GM12878 (cell line): Measurements from ENCODE around the gene RCAN2. TPM values are rescaled to one million over a fixed set of nuclear protein-coding genes. Genes with fewer than 3 reads are reported as not detected.

Experiments
- ATAC-seq: fragments of 200-7000 bp; cut with Tn5 transposase; 3 replicates; pipeline ENCODE4 v1.9.1; 2020; ENCODE audit warnings: mild to moderate bottlenecking, moderate library complexity
- BruUV-seq: library from RNA; stranded (reverse); fragments of 400-500 nt; replicated peaks from 2 replicates; lab custom pipeline; 2021; lab: Mats Ljungman, UMichigan
- CTCF ChIA-PET: fragments of 300-600 bp; sonication (Branson Sonifier 250); formaldehyde crosslinking; extraction: SDS; loops from one replicate; lab custom pipeline; 2021; ENCODE audit warnings: inconsistent platforms; lab: Yijun Ruan, JAX
- POLR2A ChIA-PET: fragments of 350-600 bp; formaldehyde crosslinking; extraction: SDS; loops from one replicate; lab custom pipeline; 2021; ENCODE audit warnings: inconsistent platforms; lab: Charles Lee
- RAD21 ChIA-PET: fragments of 300-600 bp; sonication (Branson Sonifier 250); formaldehyde crosslinking; loops from one replicate; lab custom pipeline; 2023; ENCODE audit warnings: antibody characterized with exemption; ENCODE audit not compliant: unreplicated experiment; lab: Charles Lee
- SMC1A ChIA-PET: fragments of 300-600 bp; sonication (Branson Sonifier 250); formaldehyde crosslinking; loops from one replicate; lab custom pipeline; 2023; ENCODE audit not compliant: unreplicated experiment, uncharacterized antibody; lab: Charles Lee
- DNase-seq: peaks from one replicate; pipeline ENCODE4 v3.0.0-alpha.2; 2011; ENCODE audit warnings: low read depth, low spot score
- FAIRE-seq: peaks from 3 replicates; lab custom pipeline; 2011; peaks lifted over from hg19 to GRCh38; lab: Jason Lieb, UNC
- H2AFZ ChIP-seq: 2 replicates; pipeline ENCODE4 v1.6.0; 2011; ENCODE audit warnings: low read depth, low read length, control low read depth; ENCODE audit not compliant: control insufficient read depth
- H3K27ac ChIP-seq: 2 replicates; pipeline ENCODE4 v1.5.1; 2011; ENCODE audit warnings: control low read depth; ENCODE audit not compliant: control insufficient read depth, insufficient read depth
- H3K27me3 ChIP-seq, 2 experiments: replicated peaks in 1 of 2; 2 replicates each; pipeline versions ENCODE4 v1.6.0 to v1.6.1; 2011; ENCODE audit warnings: low read length in 1 of 2; ENCODE audit not compliant: control insufficient read depth in 2 of 2, insufficient read depth in 2 of 2
- H3K36me3 ChIP-seq, 2 experiments: 2 replicates each; pipeline ENCODE4 v1.5.1; 2011; ENCODE audit warnings: low read length in 1 of 2; ENCODE audit not compliant: control insufficient read depth in 2 of 2, insufficient read depth in 2 of 2
- H3K4me1 ChIP-seq: 2 replicates; pipeline ENCODE4 v1.6.1; 2011; ENCODE audit warnings: mild to moderate bottlenecking, low read length, moderate library complexity, mixed read lengths; ENCODE audit not compliant: control insufficient read depth, insufficient read depth
- H3K4me2 ChIP-seq: 2 replicates; pipeline ENCODE4 v1.6.0; 2011; ENCODE audit warnings: control low read depth; ENCODE audit not compliant: control insufficient read depth, insufficient read depth
- H3K4me3 ChIP-seq: fragments of 200-600 bp; sonication (generic); 2 replicates; pipeline ENCODE4 v1.5.1; 2016
- H3K79me2 ChIP-seq: 2 replicates; pipeline ENCODE4 v1.6.0; 2011; ENCODE audit warnings: low read length; ENCODE audit not compliant: control insufficient read depth, insufficient read depth
- H3K9ac ChIP-seq: 2 replicates; pipeline ENCODE4 v1.8.0; 2011; ENCODE audit warnings: low read length, control low read depth, mixed read lengths; ENCODE audit not compliant: control insufficient read depth, insufficient read depth
- H3K9me3 ChIP-seq: replicated peaks from 3 replicates; pipeline ENCODE4 v1.5.1; 2011; ENCODE audit warnings: mild to moderate bottlenecking, low read length; ENCODE audit not compliant: control insufficient read depth, insufficient read depth
- H4K20me1 ChIP-seq: 2 replicates; pipeline ENCODE4 v1.6.0; 2011; ENCODE audit not compliant: control insufficient read depth, insufficient read depth
- BMI1 ChIP-seq: fragments of 450-650 bp; IDR thresholded peaks from 2 replicates; pipeline ENCODE4 v1.6.1; 2016; ENCODE audit warnings: mild to moderate bottlenecking, moderate library complexity, borderline replicate concordance
- FOXM1 ChIP-seq: IDR thresholded peaks from 2 replicates; pipeline ENCODE4 v1.6.1; 2012; ENCODE audit warnings: low read depth, mild to moderate bottlenecking, inconsistent platforms, low read length, moderate library complexity
- MEF2A ChIP-seq: IDR thresholded peaks from 2 replicates; pipeline ENCODE4 v1.6.1; 2011; ENCODE audit warnings: low read depth, mild to moderate bottlenecking, low read length, moderate library complexity; ENCODE audit not compliant: insufficient read depth
- MTA2 ChIP-seq: fragments of 450-650 bp; IDR thresholded peaks from 2 replicates; pipeline ENCODE4 v1.6.1; 2016; ENCODE audit warnings: low read depth, mild to moderate bottlenecking, moderate library complexity
- NFXL1 ChIP-seq: fragments of 450-650 bp; IDR thresholded peaks from 2 replicates; pipeline ENCODE4 v1.6.1; 2017; ENCODE audit warnings: antibody characterized with exemption, mild to moderate bottlenecking, borderline replicate concordance
- NFYA ChIP-seq: IDR thresholded peaks from 2 replicates; pipeline ENCODE4 v1.6.1; 2011; ENCODE audit warnings: low read depth, mild to moderate bottlenecking, low read length, improper control_type of control experiment, borderline replicate concordance
- TARDBP ChIP-seq: IDR thresholded peaks from 2 replicates; pipeline ENCODE4 v1.6.1; 2016; ENCODE audit warnings: borderline replicate concordance
- ZNF217 ChIP-seq: fragments of 450-650 bp; IDR thresholded peaks from 2 replicates; pipeline ENCODE4 v1.6.1; 2017; ENCODE audit warnings: antibody characterized with exemption, mild to moderate bottlenecking
- WGBS: methylation state at CpG from one replicate; pipeline ENCODE4 v1.1.6; 2016; ENCODE audit warnings: low lambda C conversion rate; ENCODE audit not compliant: insufficient replicate concordance, insufficient coverage; ENCODE audit errors: missing lambda C conversion rate; 5-methylcytosine and 5-hydroxymethylcytosine counted together
- in situ Hi-C: fragments of 300-500 bp; cut with MboI; formaldehyde crosslinking; loops from 9 replicates; pipeline ENCODE4 v1.14.3; 2018; ENCODE audit warnings: mixed read lengths
- intact Hi-C: fragments of 100-400 bp; cut with micrococcal nuclease; formaldehyde crosslinking; loops from one replicate; pipeline ENCODE4 v1.14.2; 2022; ENCODE audit not compliant: unreplicated experiment
- polyA plus RNA-seq, 11 experiments: library from polyadenylated mRNA; depleted of rRNA in 4 of 11; unstranded in 6 of 11; stranded (reverse) in 5 of 11; fragments of >200 nt; fragmentation: Nextera tagmentation in 4 of 11; fragmentation: Illumina TruSeq in 1 of 11; extraction: Ambion mirVana in 4 of 11; extraction: Trizol in 1 of 11; gene quantifications; 1 replicate in 1 of 11; 2 replicates in 10 of 11; pipeline versions ENCODE4 v1.2.1 to v1.2.3, GENCODE V29; 2011 to 2016; ENCODE audit warnings: inconsistent platforms in 2 of 11, missing spikeins in 2 of 11, low read depth in 1 of 11
- total RNA-seq, 4 experiments: library from RNA; depleted of rRNA in 3 of 4; stranded (reverse); fragments of >200 nt in 3 of 4; fragmentation: Illumina TruSeq in 1 of 4; extraction: Trizol in 1 of 4; gene quantifications; 2 replicates each; pipeline versions ENCODE4 v1.2.1 to v1.2.3, GENCODE V29; 2013 to 2021
- TF ChIP-seq, protein P1 (sequence below): fragments of 450-650 bp; IDR thresholded peaks from 2 replicates; pipeline ENCODE4 v1.6.1; 2017; ENCODE audit warnings: mild to moderate bottlenecking, low read depth, inconsistent platforms; ENCODE audit not compliant: poor library complexity, severe bottlenecking

Gene RCAN2
- total and polyA plus RNA-seq, 10 of the 15 experiments (the other 5 are each of a cell fraction or from before 2014, with no cell fraction given), result 0.06 TPM; not detected in 9

DNA sequence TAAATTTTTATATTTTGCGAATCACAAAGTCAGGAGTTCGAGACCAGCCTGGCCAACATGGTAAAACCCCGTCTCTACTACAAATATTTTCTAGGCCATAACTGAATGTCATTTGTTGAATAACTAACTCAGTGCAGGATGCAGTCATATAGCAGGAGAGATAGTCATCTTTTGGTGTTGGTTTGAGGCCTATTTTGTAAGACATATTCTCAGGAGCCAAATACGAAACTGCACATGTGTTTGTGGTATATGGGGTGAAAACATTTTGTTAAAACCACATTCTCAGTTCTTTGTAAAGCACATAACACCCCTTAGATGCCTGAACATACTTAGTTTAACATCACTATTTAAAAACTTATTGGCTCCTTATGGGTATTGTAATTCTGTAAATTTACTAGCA lies 315.8 kb downstream of the RCAN2 start (continued):
- TF ChIP-seq NFYA, result no peak
- TF ChIP-seq ZNF217, result 0 out of 2 replicates have a peak, but pooled peaks have one; percentile 31
- TF ChIP-seq, protein P1, sequence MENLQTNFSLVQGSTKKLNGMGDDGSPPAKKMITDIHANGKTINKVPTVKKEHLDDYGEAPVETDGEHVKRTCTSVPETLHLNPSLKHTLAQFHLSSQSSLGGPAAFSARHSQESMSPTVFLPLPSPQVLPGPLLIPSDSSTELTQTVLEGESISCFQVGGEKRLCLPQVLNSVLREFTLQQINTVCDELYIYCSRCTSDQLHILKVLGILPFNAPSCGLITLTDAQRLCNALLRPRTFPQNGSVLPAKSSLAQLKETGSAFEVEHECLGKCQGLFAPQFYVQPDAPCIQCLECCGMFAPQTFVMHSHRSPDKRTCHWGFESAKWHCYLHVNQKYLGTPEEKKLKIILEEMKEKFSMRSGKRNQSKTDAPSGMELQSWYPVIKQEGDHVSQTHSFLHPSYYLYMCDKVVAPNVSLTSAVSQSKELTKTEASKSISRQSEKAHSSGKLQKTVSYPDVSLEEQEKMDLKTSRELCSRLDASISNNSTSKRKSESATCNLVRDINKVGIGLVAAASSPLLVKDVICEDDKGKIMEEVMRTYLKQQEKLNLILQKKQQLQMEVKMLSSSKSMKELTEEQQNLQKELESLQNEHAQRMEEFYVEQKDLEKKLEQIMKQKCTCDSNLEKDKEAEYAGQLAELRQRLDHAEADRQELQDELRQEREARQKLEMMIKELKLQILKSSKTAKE, result no peak
- TF ChIP-seq FOXM1, result no peak
- peak; percentile 54; the same call in 1 of the 2 replicates for TF ChIP-seq MTA2
- 0 out of 2 replicates have a peak, but pooled peaks have one; percentile 31 for TF ChIP-seq BMI1
- TF ChIP-seq TARDBP, result no peak

GRCh38 chr6:46174904-46175303 lies 316.3 kb downstream of the RCAN2 start:
- Histone ChIP-seq H3K9me3 (no peaks in the 10 kb centered on the region; the same call in 2 of the 3 replicates), H3K27me3 (peaks cover 0 to 6% of the 10 kb centered on the region in 2 experiments; a peak in 2 of 4 replicates), H3K36me3 (no peaks in the 10 kb centered on the region), H3K27ac (no peak overlapping the region)
- POLR2A ChIA-PET, result interaction anchor here (0.7 kb wide), 2 partner anchors 46 to 125 kb away, joined by 3 read pairs; no protein-coding TSS in a partner anchor
- FAIRE-seq, result no peak
- BruUV-seq, result no TSS peak
- no peak for TF ChIP-seq MEF2A
- TF ChIP-seq NFXL1, result no peak
- TF ChIP-seq, all 136 proteins: peak for 0
- ChIA-PET SMC1A (interaction anchor here (1.1 to 1.5 kb wide), 3 partner anchors 26 to 45 kb away, joined by 3 to 5 read pairs (median 3); partner anchors contain the start of gene ENPP4), RAD21 (interaction anchor here (1.4 kb wide), 1 partner anchor 46 kb away, joined by 4 read pairs; no protein-coding TSS in a partner anchor), CTCF (interaction anchor here (0.6 to 1.5 kb wide), 2 partner anchors 15 to 46 kb away, joined by 3 to 4 read pairs; no protein-coding TSS in a partner anchor)
- H3K79me2 ChIP-seq, result no peaks in the 10 kb centered on the region
- no peak overlapping the region for H3K9ac ChIP-seq
- intact Hi-C loops (no loop called here), in situ Hi-C loops (no loop called here)
- ATAC-seq, result no peak
- H3K4me2 ChIP-seq, result 0 out of 2 replicates have a peak overlapping the region, but pooled peaks have one; percentile 35
- WGBS, result 67% methylated on average over 3 of the region's 3 CpGs
- H3K4me3 ChIP-seq, result no peak overlapping the region
- no peak overlapping the region for H2AFZ ChIP-seq
- peaks cover 14% of the 10 kb centered on the region for H3K4me1 ChIP-seq
- no peaks in the 10 kb centered on the region for H4K20me1 ChIP-seq
- no peak for DNase-seq
